Activated CD8-positive, alpha-beta memory T cell treated with anti-CD3 and anti-CD28 coated beads for 24 hours (primary cell): Measurements from ENCODE around the gene AMPD3.

Experiments
- DNase-seq: peaks from one replicate; pipeline ENCODE4 v3.0.0-alpha.2; 2020

Gene AMPD3

DNA sequence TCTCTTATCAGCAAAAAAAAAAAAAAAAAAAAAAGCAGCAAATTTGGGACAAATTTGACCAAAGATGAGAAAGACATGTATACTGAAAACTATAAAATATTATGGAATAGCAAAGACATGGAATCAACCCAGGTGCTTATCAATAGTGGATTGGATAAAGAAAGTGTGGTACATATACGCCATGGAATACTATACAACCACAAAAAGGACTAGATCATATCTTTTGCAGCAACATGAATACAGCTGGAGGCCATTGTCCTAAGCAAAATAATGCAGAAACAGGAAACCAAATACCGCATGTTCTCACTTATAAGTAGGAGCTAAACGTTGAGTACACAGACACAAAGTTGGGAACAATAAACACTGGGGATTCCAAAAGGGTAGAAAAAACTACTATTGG, 87.7 kb downstream of the AMPD3 start:
- no peak for DNase-seq

DNA sequence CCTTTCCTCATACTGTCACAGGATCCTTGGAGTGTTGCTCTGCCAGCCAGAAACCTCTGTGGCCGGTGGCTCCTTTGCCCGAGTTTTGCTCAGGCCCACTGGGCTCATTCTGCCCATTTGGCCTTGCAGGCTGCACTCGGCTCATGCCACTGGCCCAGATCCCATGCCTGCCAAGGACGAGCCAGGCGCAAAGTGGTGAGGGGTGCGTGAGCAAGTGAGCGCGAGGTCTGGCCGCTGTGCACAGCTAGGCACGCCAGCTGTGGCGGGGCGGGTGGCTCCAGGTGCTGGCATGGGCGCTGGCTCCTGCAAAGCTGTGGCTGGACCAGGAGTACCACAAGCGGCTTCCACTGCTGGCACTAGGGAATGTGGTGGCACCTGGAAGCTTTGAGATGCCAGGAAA, 88.7 kb downstream of the AMPD3 start:
- no peak for DNase-seq

- DNase-seq: no peak
These were observed 89.7 kb downstream of the AMPD3 start for GRCh38 chr11:10544491-10545465.

DNA sequence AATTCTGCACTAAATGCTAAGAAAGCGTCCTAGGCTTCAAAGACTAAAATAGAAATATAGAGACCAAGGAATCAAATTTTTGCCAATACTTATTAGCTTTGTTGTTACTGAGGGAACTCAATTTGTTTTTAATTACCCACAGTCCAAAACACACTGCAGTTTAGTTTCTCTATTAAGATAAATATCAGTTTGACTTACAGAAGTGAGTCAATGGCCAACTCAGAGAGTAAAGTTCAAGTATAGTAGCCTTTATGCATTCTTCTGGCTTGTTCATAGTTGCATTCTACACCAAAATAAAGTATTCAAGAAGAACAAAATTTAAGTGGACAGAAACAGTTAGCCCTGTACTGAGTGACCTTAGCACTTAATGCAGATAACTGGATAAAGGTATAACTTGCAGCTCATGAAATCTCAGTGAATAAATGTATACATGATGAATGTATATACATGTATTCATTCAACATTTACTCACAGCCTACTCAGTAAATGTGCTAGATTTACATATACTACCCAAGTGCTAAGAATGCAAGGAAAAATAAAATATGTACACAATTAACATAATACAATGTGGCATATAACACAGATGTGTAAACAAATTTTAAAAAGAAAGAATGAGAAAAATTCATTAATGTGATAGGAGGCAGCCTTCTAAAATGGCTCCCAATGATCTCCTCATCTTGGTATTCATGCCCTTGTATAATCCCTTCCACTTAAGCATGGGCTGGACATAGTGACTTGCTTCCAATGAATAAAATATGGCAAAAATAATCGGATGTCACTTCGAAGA, 95.6 kb downstream of the AMPD3 start:
- no peak for DNase-seq

GRCh38 chr11:10551290-10551592, 96.2 kb downstream of the AMPD3 start:
- DNase-seq: no peak

GRCh38 chr11:10551845-10552352, 96.8 kb downstream of the AMPD3 start:
- DNase-seq: no peak

DNA sequence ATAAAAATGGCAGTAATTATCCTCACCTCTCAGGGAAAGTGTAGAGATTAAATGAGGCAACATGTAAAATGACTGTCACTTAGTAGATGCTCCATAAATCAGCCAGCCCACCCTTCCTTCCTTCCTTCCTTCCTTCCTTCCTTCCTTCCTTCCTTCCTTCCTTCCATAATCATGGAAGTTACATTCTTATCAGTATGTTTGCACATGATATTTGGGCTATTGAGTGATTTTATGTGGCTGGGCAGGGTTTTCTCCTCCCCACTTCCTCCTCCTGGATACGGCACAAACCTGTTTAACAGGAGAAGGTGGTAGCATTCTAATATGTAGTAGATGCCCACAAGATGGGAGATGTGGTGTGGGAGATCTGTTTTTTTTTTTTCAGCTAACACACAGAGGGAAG, 101.5 kb downstream of the AMPD3 start:
- DNase-seq: no peak
